Astrocyte (in vitro differentiated cells and primary cell): ENCODE results near the gene WDR12.

Experiments used
- CTCF ChIP-seq: IDR thresholded peaks from 2 replicates; pipeline ENCODE4 v1.5.1; 2011; ENCODE audit warnings: low read depth, mild to moderate bottlenecking, inconsistent platforms, low read length, moderate library complexity; ENCODE audit not compliant: insufficient read depth
- EZH2 ChIP-seq: IDR thresholded peaks from 2 replicates; pipeline ENCODE4 v1.6.1; 2012; ENCODE audit warnings: mild to moderate bottlenecking, low read length, inconsistent platforms; ENCODE audit not compliant: insufficient read depth

- TF ChIP-seq EZH2 (no peak), CTCF (no peak)
Measured at GRCh38 chr2:202911512-202912341, at the start of gene WDR12, which contains the start of gene CARF.
